Kidney (tissue), 14 donors: ENCODE measurements around the gene ADRB2. TPM values are rescaled to one million over a fixed set of nuclear protein-coding genes. Genes with fewer than 3 reads are reported as not detected.

ENCODE experiments used
- DNase-seq, 5 donors: peaks; one replicate each; pipeline ENCODE4 v3.0.0-alpha.2; 2013 to 2020
- FAIRE-seq: peaks from 2 replicates; lab custom pipeline; 2012; peaks lifted over from hg19 to GRCh38; lab: Jason Lieb, UNC
- H3K27ac ChIP-seq, 2 donors: one replicate each; pipeline ENCODE4 v1.7.0; 2013; ENCODE audit warnings: low read depth in 2 of 2, low read length in 2 of 2, inconsistent platforms in 1 of 2
- H3K27me3 ChIP-seq: one replicate; pipeline ENCODE4 v1.7.1; 2013; ENCODE audit warnings: low read length, inconsistent platforms; ENCODE audit not compliant: control insufficient read depth, insufficient read depth
- H3K36me3 ChIP-seq, 3 donors: one replicate each; pipeline versions ENCODE4 v1.7.0 to v1.7.1; 2013; ENCODE audit warnings: low read length in 3 of 3, control low read depth in 1 of 3, inconsistent platforms in 1 of 3; ENCODE audit not compliant: insufficient read depth in 3 of 3, control insufficient read depth in 2 of 3
- H3K4me1 ChIP-seq, 3 donors: one replicate each; pipeline versions ENCODE4 v1.7.0 to v1.7.1; 2013; ENCODE audit warnings: low read length in 3 of 3, inconsistent platforms in 1 of 3, low read depth in 1 of 3; ENCODE audit not compliant: control insufficient read depth in 2 of 3, insufficient read depth in 2 of 3
- H3K4me3 ChIP-seq, 3 donors: one replicate each; pipeline versions ENCODE4 v1.7.0 to v1.8.1; 2013; ENCODE audit warnings: low read length in 3 of 3, control low read depth in 1 of 3, inconsistent platforms in 1 of 3
- H3K9ac ChIP-seq, 3 donors: one replicate each; pipeline versions ENCODE4 v1.7.0 to v1.7.1; 2013; ENCODE audit warnings: low read length in 3 of 3, control low read depth in 1 of 3, inconsistent platforms in 1 of 3
- H3K9me3 ChIP-seq, 3 donors: one replicate each; pipeline versions ENCODE4 v1.7.0 to v1.7.1; 2013; ENCODE audit warnings: low read length in 3 of 3, control low read depth in 1 of 3, inconsistent platforms in 1 of 3; ENCODE audit not compliant: control insufficient read depth in 2 of 3, insufficient read depth in 1 of 3
- intact Hi-C: fragments of 100-400 bp; cut with DNase I; formaldehyde crosslinking; loops from one replicate; pipeline ENCODE4 v1.11.1; 2022
- polyA plus RNA-seq: library from polyadenylated mRNA; stranded (reverse); fragments of 350-450 nt; fragmentation: Illumina TruSeq; extraction: RNeasy Lipid Tissue Mini Kit (QIAGEN cat#74804); gene quantifications from one replicate; pipeline ENCODE4 v1.2.3, GENCODE V29; 2014; ENCODE audit warnings: low read depth, low replicate concordance; ENCODE audit not compliant: insufficient read depth
- total RNA-seq: library from RNA; stranded (reverse); fragmentation: NEBNext Ultra II Directional; extraction: Animal tissue kit (Norgen Biotek cat#: 25700); gene quantifications from one replicate; pipeline ENCODE4 v1.2.1, GENCODE V29; 2021
- TF ChIP-seq, protein P1 (sequence below): IDR thresholded peaks from 3 replicates; pipeline ENCODE4 v1.5.1; 2012; ENCODE audit warnings: mild to moderate bottlenecking, moderate library complexity, borderline replicate concordance; ENCODE audit not compliant: insufficient read depth; ENCODE audit errors: extremely low read depth
- donor health status: control.
- donor health status: control.
- donor health status: control.
- donor health status: control.
- donor health status: control.
- donor health status: DM: yes; HTN: yes; CAD: no.
- donor health status: Normal renal cell carcinoma (clear cell type).

The ADRB2 gene
- total and polyA plus RNA-seq, 2 donors from 2014 or later = 0.92 to 5.0 TPM

DNA sequence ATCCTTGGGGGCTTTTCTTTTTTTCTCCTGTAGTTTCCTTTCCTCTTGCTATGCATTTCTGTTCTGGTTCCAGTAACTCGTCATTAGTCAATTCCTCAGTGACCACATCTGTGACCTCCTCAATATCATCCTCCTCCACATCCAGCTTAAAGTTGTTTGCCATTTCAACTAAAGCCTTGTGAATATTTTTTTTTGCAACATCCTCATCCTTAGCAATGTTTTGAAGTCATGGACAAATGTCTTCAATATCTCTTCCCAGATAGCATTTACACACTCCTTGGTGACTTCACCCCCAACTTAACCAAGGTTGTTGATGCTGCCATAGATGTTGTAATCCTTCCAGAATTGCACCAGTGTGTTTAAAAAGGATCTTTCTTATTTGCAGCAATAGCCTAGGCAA, 14.7 kb upstream of the ADRB2 start:
- no peaks in the 10 kb centered on the region for H3K9me3 ChIP-seq
- FAIRE-seq = no peak

DNA sequence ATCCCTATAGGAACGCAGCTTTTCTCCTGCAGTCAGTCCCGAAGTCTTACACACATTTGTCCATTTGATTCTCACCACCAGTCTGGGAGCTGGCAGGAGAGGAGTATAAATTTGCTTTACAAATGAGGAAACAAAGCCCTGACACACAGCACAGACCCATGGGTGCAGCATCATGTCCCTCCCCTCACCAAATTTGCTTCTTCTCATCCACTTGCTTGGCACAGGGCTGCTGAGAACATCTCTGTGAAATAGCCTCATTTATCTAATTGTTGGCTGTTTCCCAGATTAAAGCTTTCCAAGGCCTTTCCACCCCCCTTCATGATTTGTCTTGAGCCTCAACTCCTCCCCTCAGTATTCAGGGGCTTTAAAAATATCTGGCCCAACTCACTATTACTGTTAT, 11.3 kb upstream of the ADRB2 start:
- no peak for DNase-seq
- FAIRE-seq = no peak
- H3K27ac ChIP-seq = no peak overlapping the region
- no peaks in the 10 kb centered on the region for H3K27me3 ChIP-seq
- no peak overlapping the region for H3K9ac ChIP-seq
- H3K36me3 ChIP-seq = no peaks in the 10 kb centered on the region
- no peaks in the 10 kb centered on the region for H3K9me3 ChIP-seq
- no peak overlapping the region for H3K4me3 ChIP-seq
- TF ChIP-seq, protein P1, sequence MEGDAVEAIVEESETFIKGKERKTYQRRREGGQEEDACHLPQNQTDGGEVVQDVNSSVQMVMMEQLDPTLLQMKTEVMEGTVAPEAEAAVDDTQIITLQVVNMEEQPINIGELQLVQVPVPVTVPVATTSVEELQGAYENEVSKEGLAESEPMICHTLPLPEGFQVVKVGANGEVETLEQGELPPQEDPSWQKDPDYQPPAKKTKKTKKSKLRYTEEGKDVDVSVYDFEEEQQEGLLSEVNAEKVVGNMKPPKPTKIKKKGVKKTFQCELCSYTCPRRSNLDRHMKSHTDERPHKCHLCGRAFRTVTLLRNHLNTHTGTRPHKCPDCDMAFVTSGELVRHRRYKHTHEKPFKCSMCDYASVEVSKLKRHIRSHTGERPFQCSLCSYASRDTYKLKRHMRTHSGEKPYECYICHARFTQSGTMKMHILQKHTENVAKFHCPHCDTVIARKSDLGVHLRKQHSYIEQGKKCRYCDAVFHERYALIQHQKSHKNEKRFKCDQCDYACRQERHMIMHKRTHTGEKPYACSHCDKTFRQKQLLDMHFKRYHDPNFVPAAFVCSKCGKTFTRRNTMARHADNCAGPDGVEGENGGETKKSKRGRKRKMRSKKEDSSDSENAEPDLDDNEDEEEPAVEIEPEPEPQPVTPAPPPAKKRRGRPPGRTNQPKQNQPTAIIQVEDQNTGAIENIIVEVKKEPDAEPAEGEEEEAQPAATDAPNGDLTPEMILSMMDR = no peak
- no peaks in the 10 kb centered on the region for H3K4me1 ChIP-seq
- intact Hi-C loops = no loop called here

More for the DNA sequence above, 14.7 kb upstream of the ADRB2 start:
- intact Hi-C loops = no loop called here
- H3K36me3 ChIP-seq = no peaks in the 10 kb centered on the region
- H3K9ac ChIP-seq = no peak overlapping the region
- no peak overlapping the region for H3K27ac ChIP-seq
- no peak for DNase-seq
- no peak overlapping the region for H3K4me3 ChIP-seq
- no peaks in the 10 kb centered on the region for H3K4me1 ChIP-seq
- TF ChIP-seq, protein P1 = no peak
- H3K27me3 ChIP-seq = no peaks in the 10 kb centered on the region

DNA sequence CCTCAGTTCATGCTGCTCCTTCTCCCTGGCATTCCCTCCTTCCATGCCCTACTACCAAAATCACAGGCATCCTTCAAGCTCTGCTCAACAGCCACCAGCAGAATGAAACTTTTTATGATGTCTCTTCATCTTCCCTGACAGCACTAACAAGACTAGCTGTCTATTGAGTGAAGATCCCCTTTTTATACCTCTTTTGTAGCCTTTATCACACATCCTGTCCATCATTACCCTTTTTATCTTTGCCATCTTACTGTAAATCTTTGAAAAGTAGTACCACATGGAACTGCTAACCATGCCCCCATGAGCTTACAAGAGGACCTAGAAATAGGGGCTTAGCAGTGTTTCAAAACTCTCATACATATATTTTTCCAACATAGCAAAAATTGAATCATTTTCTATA, 10.8 kb upstream of the ADRB2 start:
- DNase-seq = no peak
- Histone ChIP-seq H3K9ac (no peak overlapping the region), H3K36me3 (no peaks in the 10 kb centered on the region), H3K9me3 (no peaks in the 10 kb centered on the region), H3K4me1 (no peaks in the 10 kb centered on the region), H3K27ac (no peak overlapping the region), H3K27me3 (no peaks in the 10 kb centered on the region), H3K4me3 (no peak overlapping the region)
- no peak for FAIRE-seq
- intact Hi-C loops = no loop called here
- TF ChIP-seq, protein P1 = no peak

DNA sequence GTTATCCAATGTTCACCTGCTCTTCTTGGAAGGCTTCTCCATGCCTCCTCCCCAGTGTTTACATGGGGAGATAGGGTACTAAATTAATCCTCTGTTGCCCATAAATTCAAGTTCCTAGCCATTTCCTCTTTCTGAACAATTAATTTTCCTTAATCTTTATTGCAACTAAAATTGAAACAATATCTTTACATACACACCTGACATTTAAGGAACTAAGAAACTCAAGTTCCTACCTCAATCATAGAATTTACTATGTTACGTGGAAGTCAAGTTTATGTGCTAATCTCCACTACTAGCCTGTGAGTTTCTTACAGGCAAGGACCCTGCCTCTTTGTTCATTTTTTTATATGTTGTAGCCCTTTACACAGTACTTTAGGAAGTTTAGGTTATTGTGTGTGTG, 10.1 kb upstream of the ADRB2 start:
- Histone ChIP-seq H3K4me1 (no peaks in the 10 kb centered on the region), H3K27me3 (no peaks in the 10 kb centered on the region), H3K36me3 (no peaks in the 10 kb centered on the region), H3K27ac (no peak overlapping the region), H3K4me3 (no peak overlapping the region), H3K9ac (no peak overlapping the region), H3K9me3 (no peaks in the 10 kb centered on the region)
- FAIRE-seq (no peak), DNase-seq (no peak)
- TF ChIP-seq, protein P1 = no peak
- intact Hi-C loops = no loop called here
